Ishikawa (cell line): ENCODE data around the gene ZBTB6.

Experiments used
- MAX ChIP-seq: IDR thresholded peaks from 2 replicates; pipeline ENCODE4 v1.6.1; 2012
- ZBTB7A ChIP-seq: IDR thresholded peaks from 2 replicates; pipeline ENCODE4 v1.6.1; 2012; ENCODE audit warnings: low read depth

- TF ChIP-seq ZBTB7A (no peak), MAX (no peak)
These were observed 506 bp downstream of the ZBTB6 start for GRCh38 chr9:122912671-122912963.
